DOHH2 (cell line): ENCODE data around the gene CDC42BPA.

ENCODE experiments used
- H3F3A ChIP-seq: fragments of 200-600 bp; sonication (generic), shearing (Covaris generic); 2 replicates; pipeline ENCODE4 v1.6.0; 2016; ENCODE audit warnings: antibody characterized with exemption, mild to moderate bottlenecking; ENCODE audit not compliant: control insufficient read depth, insufficient read depth
- H3K27ac ChIP-seq: fragments of 200-600 bp; sonication (generic); 2 replicates; pipeline ENCODE4 v1.5.1; 2014; ENCODE audit warnings: low read depth, mild to moderate bottlenecking, low read length, moderate library complexity
- H3K27me3 ChIP-seq: fragments of 200-600 bp; sonication (generic); 2 replicates; pipeline ENCODE4 v1.6.1; 2014; ENCODE audit warnings: mild to moderate bottlenecking, low read length, mixed read lengths; ENCODE audit not compliant: control insufficient read depth
- H3K36me3 ChIP-seq: fragments of 200-600 bp; sonication (generic); 2 replicates; pipeline ENCODE4 v1.6.1; 2014; ENCODE audit warnings: mild to moderate bottlenecking, low read length, moderate library complexity, mixed read lengths; ENCODE audit not compliant: control insufficient read depth
- H3K4me1 ChIP-seq: fragments of 200-600 bp; sonication (generic); 2 replicates; pipeline ENCODE4 v1.6.1; 2014; ENCODE audit warnings: mild to moderate bottlenecking, low read length, mixed read lengths; ENCODE audit not compliant: control insufficient read depth
- H3K4me2 ChIP-seq: fragments of 200-600 bp; sonication (generic); 2 replicates; pipeline ENCODE4 v1.6.0; 2014; ENCODE audit warnings: mild to moderate bottlenecking, low read length, moderate library complexity
- H3K4me3 ChIP-seq: fragments of 200-600 bp; sonication (generic); 2 replicates; pipeline ENCODE4 v1.5.1; 2014; ENCODE audit warnings: mild to moderate bottlenecking, low read length, mixed read lengths
- H3K79me2 ChIP-seq: fragments of 200-600 bp; sonication (generic); 2 replicates; pipeline ENCODE4 v1.6.1; 2014; ENCODE audit warnings: mild to moderate bottlenecking, low read length, mixed read lengths; ENCODE audit not compliant: control insufficient read depth
- H3K9me2 ChIP-seq: fragments of 200-600 bp; sonication (generic); replicated peaks from 2 replicates; pipeline ENCODE4 v1.6.1; 2014; ENCODE audit warnings: mild to moderate bottlenecking, low read length, mixed read lengths; ENCODE audit not compliant: control insufficient read depth
- H3K9me3 ChIP-seq: fragments of 200-600 bp; sonication (generic); 2 replicates; pipeline ENCODE4 v1.6.1; 2014; ENCODE audit warnings: antibody characterized with exemption, low read length, mixed read lengths; ENCODE audit not compliant: control insufficient read depth, insufficient read depth
- H4K20me1 ChIP-seq: fragments of 200-600 bp; sonication (generic); 2 replicates; pipeline ENCODE4 v1.6.0; 2014; ENCODE audit warnings: low read depth, mild to moderate bottlenecking, antibody characterized with exemption, low read length, moderate library complexity; ENCODE audit not compliant: control insufficient read depth, insufficient read depth
- EZH2phosphoT487 ChIP-seq: fragments of 200-600 bp; sonication (generic); IDR thresholded peaks from 2 replicates; pipeline ENCODE4 v1.6.1; 2017; ENCODE audit warnings: borderline replicate concordance, mild to moderate bottlenecking, antibody characterized with exemption, low read length, moderate library complexity, mixed read lengths
- TF ChIP-seq, protein P1 (sequence below): fragments of 200-600 bp; sonication (generic); IDR thresholded peaks from one replicate; pipeline ENCODE4 v1.5.1; 2014; ENCODE audit warnings: antibody characterized with exemption, mild to moderate bottlenecking, low read depth, low read length; ENCODE audit not compliant: poor library complexity, severe bottlenecking

CDC42BPA gene

DNA sequence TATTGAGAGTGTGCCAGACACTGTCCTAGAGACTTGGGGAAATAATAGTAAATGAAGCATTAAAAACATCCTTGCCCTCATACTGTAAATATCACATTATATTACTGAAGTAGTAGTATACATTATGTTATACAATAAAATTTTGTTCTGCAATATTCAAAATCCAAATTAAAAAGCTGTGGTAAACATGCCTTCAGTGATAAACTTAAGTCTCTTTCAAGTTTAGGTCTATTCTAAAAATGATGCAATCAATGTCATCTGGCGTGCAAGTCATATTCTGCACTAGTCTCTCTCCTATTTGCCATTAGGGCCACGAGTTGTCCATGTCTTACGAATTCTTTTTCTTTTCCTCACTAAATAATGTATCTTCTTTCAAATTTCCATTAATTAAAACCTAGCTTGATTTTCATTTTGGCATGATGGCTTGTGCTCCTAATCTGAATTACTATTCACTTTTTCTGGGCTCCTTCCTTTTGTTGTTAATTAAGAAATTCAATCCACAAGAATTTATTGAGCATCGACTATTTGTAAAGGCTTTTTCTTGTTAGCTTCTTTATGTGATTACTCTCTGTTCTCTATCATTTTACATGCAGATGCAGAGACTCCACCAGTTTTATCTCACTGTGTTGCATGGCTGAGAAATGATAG, 247.5 kb downstream of the CDC42BPA start:
- Histone ChIP-seq H3K27ac (no peak overlapping the region), H3K4me1 (no peaks in the 10 kb centered on the region)

DNA sequence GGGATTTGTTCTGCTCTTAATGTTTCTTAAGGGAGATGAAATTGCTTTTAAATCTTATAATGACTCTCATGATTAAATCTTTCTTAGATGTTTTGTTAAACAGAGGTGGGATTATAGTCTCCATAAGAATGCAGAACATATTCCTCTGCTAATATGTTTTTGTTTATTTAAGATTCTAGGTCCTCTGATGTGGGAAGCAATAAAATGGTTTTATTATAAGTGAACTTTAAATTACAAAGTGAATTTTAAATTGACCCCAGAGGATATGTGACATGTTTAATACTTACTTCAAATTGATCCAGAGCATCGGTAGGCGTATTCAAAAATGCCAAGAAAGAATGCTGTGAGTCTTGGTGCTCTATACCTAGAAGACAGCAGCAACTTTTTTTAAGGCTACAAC, 248.8 kb downstream of the CDC42BPA start:
- no peaks in the 10 kb centered on the region for H3F3A ChIP-seq
- H3K27me3 ChIP-seq, result peaks cover 9% of the 10 kb centered on the region
- H3K27ac ChIP-seq, result no peak overlapping the region
- no peak overlapping the region for H3K4me2 ChIP-seq
- H3K4me1 ChIP-seq, result no peaks in the 10 kb centered on the region
- H3K4me3 ChIP-seq, result no peak overlapping the region
- H3K9me3 ChIP-seq, result no peaks in the 10 kb centered on the region
- H3K79me2 ChIP-seq, result no peaks in the 10 kb centered on the region
- TF ChIP-seq EZH2phosphoT487, result no peak
- TF ChIP-seq, protein P1, sequence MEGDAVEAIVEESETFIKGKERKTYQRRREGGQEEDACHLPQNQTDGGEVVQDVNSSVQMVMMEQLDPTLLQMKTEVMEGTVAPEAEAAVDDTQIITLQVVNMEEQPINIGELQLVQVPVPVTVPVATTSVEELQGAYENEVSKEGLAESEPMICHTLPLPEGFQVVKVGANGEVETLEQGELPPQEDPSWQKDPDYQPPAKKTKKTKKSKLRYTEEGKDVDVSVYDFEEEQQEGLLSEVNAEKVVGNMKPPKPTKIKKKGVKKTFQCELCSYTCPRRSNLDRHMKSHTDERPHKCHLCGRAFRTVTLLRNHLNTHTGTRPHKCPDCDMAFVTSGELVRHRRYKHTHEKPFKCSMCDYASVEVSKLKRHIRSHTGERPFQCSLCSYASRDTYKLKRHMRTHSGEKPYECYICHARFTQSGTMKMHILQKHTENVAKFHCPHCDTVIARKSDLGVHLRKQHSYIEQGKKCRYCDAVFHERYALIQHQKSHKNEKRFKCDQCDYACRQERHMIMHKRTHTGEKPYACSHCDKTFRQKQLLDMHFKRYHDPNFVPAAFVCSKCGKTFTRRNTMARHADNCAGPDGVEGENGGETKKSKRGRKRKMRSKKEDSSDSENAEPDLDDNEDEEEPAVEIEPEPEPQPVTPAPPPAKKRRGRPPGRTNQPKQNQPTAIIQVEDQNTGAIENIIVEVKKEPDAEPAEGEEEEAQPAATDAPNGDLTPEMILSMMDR, result no peak
- H3K9me2 ChIP-seq, result no peaks in the 10 kb centered on the region
- H4K20me1 ChIP-seq, result no peaks in the 10 kb centered on the region
- H3K36me3 ChIP-seq, result no peaks in the 10 kb centered on the region

More for the DNA sequence above, 247.5 kb downstream of the CDC42BPA start:
- no peaks in the 10 kb centered on the region for H3K36me3 ChIP-seq
- H3F3A ChIP-seq, result no peaks in the 10 kb centered on the region
- no peaks in the 10 kb centered on the region for H3K79me2 ChIP-seq
- H3K9me2 ChIP-seq, result no peaks in the 10 kb centered on the region
- peaks cover 9% of the 10 kb centered on the region for H3K27me3 ChIP-seq
- no peaks in the 10 kb centered on the region for H3K9me3 ChIP-seq
- H3K4me2 ChIP-seq, result no peak overlapping the region
- TF ChIP-seq EZH2phosphoT487, result no peak
- H4K20me1 ChIP-seq, result no peaks in the 10 kb centered on the region
- no peak overlapping the region for H3K4me3 ChIP-seq

DNA sequence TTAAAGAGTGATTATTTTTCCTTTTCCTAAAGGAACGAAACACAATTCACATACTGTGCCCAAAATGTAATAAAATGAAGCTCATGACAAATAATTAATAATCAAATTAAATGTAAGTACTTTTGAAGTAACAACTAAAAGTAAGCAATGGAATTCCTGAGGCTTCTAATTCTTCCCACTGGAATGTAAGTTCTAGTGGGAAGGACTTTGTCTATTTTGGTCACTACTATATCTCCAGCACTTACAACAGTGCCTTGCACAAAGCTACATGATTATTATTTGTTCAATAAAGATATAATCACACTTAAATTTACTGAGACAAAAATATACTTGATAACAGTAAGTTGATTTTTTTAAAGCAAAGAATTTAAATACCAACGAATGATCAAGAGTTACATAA, 249.4 kb downstream of the CDC42BPA start:
- no peak overlapping the region for H3K27ac ChIP-seq
- H3K4me1 ChIP-seq, result no peaks in the 10 kb centered on the region
- no peak overlapping the region for H3K4me2 ChIP-seq
- no peaks in the 10 kb centered on the region for H3F3A ChIP-seq
- H3K9me3 ChIP-seq, result no peaks in the 10 kb centered on the region
- H4K20me1 ChIP-seq, result no peaks in the 10 kb centered on the region
- no peaks in the 10 kb centered on the region for H3K36me3 ChIP-seq
- no peaks in the 10 kb centered on the region for H3K79me2 ChIP-seq
- H3K4me3 ChIP-seq, result no peak overlapping the region
- H3K27me3 ChIP-seq, result peaks cover 9% of the 10 kb centered on the region
- TF ChIP-seq EZH2phosphoT487, result no peak
- TF ChIP-seq, protein P1, result no peak
- H3K9me2 ChIP-seq, result no peaks in the 10 kb centered on the region

DNA sequence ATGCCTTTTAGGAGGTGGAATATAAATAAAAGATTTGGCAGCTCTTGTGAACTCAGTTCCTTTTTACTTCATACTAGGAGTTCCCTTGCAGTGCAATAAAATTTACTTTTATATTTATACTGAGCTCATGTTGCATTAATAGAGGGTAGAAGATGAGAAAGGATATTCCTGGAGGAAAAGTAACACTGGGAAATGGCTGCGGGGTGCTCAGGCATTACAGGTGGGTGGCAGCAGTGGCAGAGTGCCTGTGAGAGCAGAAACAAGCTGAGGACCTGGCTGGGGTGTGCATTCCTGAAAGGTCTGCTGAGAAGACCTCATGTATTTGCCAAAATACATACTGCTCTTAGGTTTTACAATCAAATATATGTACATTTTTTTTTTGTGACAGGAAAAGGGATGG, 251.3 kb downstream of the CDC42BPA start:
- Histone ChIP-seq H3F3A (no peaks in the 10 kb centered on the region), H3K4me2 (no peak overlapping the region), H3K4me3 (no peak overlapping the region), H4K20me1 (no peaks in the 10 kb centered on the region), H3K27me3 (peaks cover 7% of the 10 kb centered on the region), H3K27ac (no peak overlapping the region), H3K9me2 (no peaks in the 10 kb centered on the region), H3K4me1 (no peaks in the 10 kb centered on the region), H3K36me3 (no peaks in the 10 kb centered on the region), H3K79me2 (no peaks in the 10 kb centered on the region), H3K9me3 (no peaks in the 10 kb centered on the region)
- no peak for TF ChIP-seq EZH2phosphoT487
